HEK293 (cell line): ENCODE measurements around the gene SLC6A16.

ENCODE experiments used
- CTCF ChIA-PET: fragments of 350-600 bp; formaldehyde crosslinking; extraction: SDS; loops from one replicate; lab custom pipeline; 2021; ENCODE audit warnings: antibody characterized with exemption; lab: Yijun Ruan, JAX
- POLR2A ChIA-PET: fragments of 300-600 bp; formaldehyde crosslinking; extraction: SDS; loops from one replicate; lab custom pipeline; 2020; ENCODE audit warnings: antibody characterized with exemption, inconsistent platforms; lab: Yijun Ruan, JAX
- H3K27ac ChIP-seq: fragments of 200-500 bp; sonication (Bioruptor generic); 2 replicates; pipeline ENCODE4 v1.5.1; 2014; ENCODE audit warnings: low read depth, low read length, control low read depth, inconsistent platforms; ENCODE audit errors: extremely low read depth
- H3K36me3 ChIP-seq, 2 experiments: fragments of 200-500 bp in 1 of 2; sonication (Bioruptor generic) in 1 of 2; 1 replicate in 1 of 2; 2 replicates in 1 of 2; pipeline ENCODE4 v1.5.1; 2014 to 2017; ENCODE audit warnings: inconsistent platforms in 2 of 2, low read length in 2 of 2; ENCODE audit not compliant: control insufficient read depth in 2 of 2, insufficient read depth in 1 of 2
- H3K4me1 ChIP-seq: fragments of 200-500 bp; sonication (Bioruptor generic); 2 replicates; pipeline ENCODE4 v1.5.1; 2014; ENCODE audit warnings: mild to moderate bottlenecking, low read length, inconsistent platforms; ENCODE audit not compliant: control insufficient read depth, insufficient read depth
- H3K4me3 ChIP-seq: 2 replicates; pipeline ENCODE4 v1.5.1; 2011; ENCODE audit warnings: low read depth, mild to moderate bottlenecking, control low read depth, low read length, moderate library complexity
- H3K9me3 ChIP-seq: fragments of 200-500 bp; sonication (Bioruptor generic); 2 replicates; pipeline ENCODE4 v1.5.1; 2014; ENCODE audit warnings: low read depth, low read length, inconsistent platforms; ENCODE audit not compliant: control insufficient read depth, insufficient read depth
- GLIS1 ChIP-seq: fragments of 450-650 bp; formaldehyde crosslinking; IDR thresholded peaks from 2 replicates; pipeline ENCODE4 v1.5.1; 2016; ENCODE audit warnings: missing biosample characterization, missing genetic modification characterization
- KLF8 ChIP-seq: fragments of 450-650 bp; formaldehyde crosslinking; IDR thresholded peaks from 2 replicates; pipeline ENCODE4 v1.5.1; 2016; ENCODE audit warnings: missing biosample characterization, missing genetic modification characterization
- OSR2 ChIP-seq: fragments of 450-650 bp; formaldehyde crosslinking; IDR thresholded peaks from 2 replicates; pipeline ENCODE4 v1.5.1; 2016; ENCODE audit warnings: missing biosample characterization, missing genetic modification characterization
- REPIN1 ChIP-seq: fragments of 450-650 bp; formaldehyde crosslinking; IDR thresholded peaks from 2 replicates; pipeline ENCODE4 v1.5.1; 2017; ENCODE audit warnings: missing biosample characterization, missing genetic modification characterization, low read depth
- SP7 ChIP-seq: fragments of 450-650 bp; formaldehyde crosslinking; IDR thresholded peaks from 2 replicates; pipeline ENCODE4 v1.5.1; 2016; ENCODE audit warnings: missing biosample characterization, missing genetic modification characterization
- TRIM28 ChIP-seq: IDR thresholded peaks from 2 replicates; pipeline ENCODE4 v1.6.1; 2011; ENCODE audit warnings: low read length, control low read depth, borderline replicate concordance
- ZBTB20 ChIP-seq: fragments of 450-650 bp; formaldehyde crosslinking; IDR thresholded peaks from 2 replicates; pipeline ENCODE4 v1.5.1; 2016; ENCODE audit warnings: missing biosample characterization, missing genetic modification characterization
- ZFP3 ChIP-seq: fragments of 450-650 bp; formaldehyde crosslinking; IDR thresholded peaks from 2 replicates; pipeline ENCODE4 v1.5.1; 2016; ENCODE audit warnings: low read depth, missing biosample characterization, missing genetic modification characterization
- ZIC2 ChIP-seq: fragments of 450-650 bp; formaldehyde crosslinking; IDR thresholded peaks from 2 replicates; pipeline ENCODE4 v1.5.1; 2016; ENCODE audit warnings: missing biosample characterization, missing genetic modification characterization
- ZNF488 ChIP-seq: fragments of 450-650 bp; formaldehyde crosslinking; IDR thresholded peaks from 2 replicates; pipeline ENCODE4 v1.5.1; 2016; ENCODE audit warnings: missing biosample characterization, missing genetic modification characterization
- ZNF529 ChIP-seq: fragments of 450-650 bp; formaldehyde crosslinking; IDR thresholded peaks from 2 replicates; pipeline ENCODE4 v1.5.1; 2017; ENCODE audit warnings: missing genetic modification characterization, missing biosample characterization; ENCODE audit not compliant: insufficient replicate concordance
- ZNF530 ChIP-seq: fragments of 450-650 bp; formaldehyde crosslinking; IDR thresholded peaks from 2 replicates; pipeline ENCODE4 v1.5.1; 2016; ENCODE audit warnings: low read depth, missing biosample characterization, missing genetic modification characterization
- ZNF701 ChIP-seq: fragments of 450-650 bp; formaldehyde crosslinking; IDR thresholded peaks from 2 replicates; pipeline ENCODE4 v1.5.1; 2016; ENCODE audit warnings: missing biosample characterization, missing genetic modification characterization
- ZNF747 ChIP-seq: fragments of 450-650 bp; formaldehyde crosslinking; IDR thresholded peaks from 2 replicates; pipeline ENCODE4 v1.5.1; 2016; ENCODE audit warnings: missing biosample characterization, missing genetic modification characterization
- ZNF776 ChIP-seq: fragments of 450-650 bp; formaldehyde crosslinking; IDR thresholded peaks from 2 replicates; pipeline ENCODE4 v1.5.0; 2017; ENCODE audit warnings: missing biosample characterization, missing genetic modification characterization, borderline replicate concordance
- ZNF777 ChIP-seq: fragments of 450-650 bp; formaldehyde crosslinking; IDR thresholded peaks from 2 replicates; pipeline ENCODE4 v1.5.1; 2017; ENCODE audit warnings: missing biosample characterization, missing genetic modification characterization, borderline replicate concordance
- TF ChIP-seq, protein P1 (sequence below): fragments of 450-650 bp; formaldehyde crosslinking; IDR thresholded peaks from 2 replicates; pipeline ENCODE4 v1.5.1; 2016; ENCODE audit warnings: missing biosample characterization, missing genetic modification characterization
- TF ChIP-seq, protein P2 (sequence below): fragments of 450-650 bp; formaldehyde crosslinking; conservative IDR thresholded peaks from 2 replicates; pipeline ENCODE4 v1.5.1; 2016; ENCODE audit warnings: low read depth, missing biosample characterization, missing genetic modification characterization
- TF ChIP-seq, protein P3 (sequence below): fragments of 450-650 bp; IDR thresholded peaks from 2 replicates; pipeline ENCODE4 v1.5.1; 2018; ENCODE audit warnings: missing biosample characterization, mild to moderate bottlenecking, missing genetic modification characterization
- TF ChIP-seq, protein P4 (sequence below): fragments of 450-650 bp; formaldehyde crosslinking; IDR thresholded peaks from 2 replicates; pipeline ENCODE4 v1.5.1; 2017; ENCODE audit warnings: missing biosample characterization, missing genetic modification characterization

The SLC6A16 gene

GRCh38 chr19:49272204-49272603 is 52.8 kb downstream of the SLC6A16 start:
- POLR2A ChIA-PET: no interaction called here
- H3K4me3 ChIP-seq: no peak overlapping the region
- H3K27ac ChIP-seq: no peak overlapping the region
- H3K9me3 ChIP-seq: peaks cover 2% of the 10 kb centered on the region; the same call in 1 of the 2 replicates
- H3K4me1 ChIP-seq: peaks cover 4% of the 10 kb centered on the region; the same call in 1 of the 2 replicates
- TF ChIP-seq ZNF776 (tag by site-specific recombination): no peak
- no peak for TF ChIP-seq REPIN1 (tag by site-specific recombination)
- no peak for TF ChIP-seq ZNF530 (tag by site-specific recombination)
- TF ChIP-seq ZNF701 (tag by site-specific recombination): no peak
- TF ChIP-seq ZNF777: no peak
- peak; percentile 83 for TF ChIP-seq TRIM28
- TF ChIP-seq, protein P1, sequence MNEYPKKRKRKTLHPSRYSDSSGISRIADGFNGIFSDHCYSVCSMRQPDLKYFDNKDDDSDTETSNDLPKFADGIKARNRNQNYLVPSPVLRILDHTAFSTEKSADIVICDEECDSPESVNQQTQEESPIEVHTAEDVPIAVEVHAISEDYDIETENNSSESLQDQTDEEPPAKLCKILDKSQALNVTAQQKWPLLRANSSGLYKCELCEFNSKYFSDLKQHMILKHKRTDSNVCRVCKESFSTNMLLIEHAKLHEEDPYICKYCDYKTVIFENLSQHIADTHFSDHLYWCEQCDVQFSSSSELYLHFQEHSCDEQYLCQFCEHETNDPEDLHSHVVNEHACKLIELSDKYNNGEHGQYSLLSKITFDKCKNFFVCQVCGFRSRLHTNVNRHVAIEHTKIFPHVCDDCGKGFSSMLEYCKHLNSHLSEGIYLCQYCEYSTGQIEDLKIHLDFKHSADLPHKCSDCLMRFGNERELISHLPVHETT (tag by site-specific recombination): 0 out of 2 replicates have a peak, but pooled peaks have one; percentile 18
- TF ChIP-seq ZNF488 (tag by site-specific recombination): no peak
- TF ChIP-seq ZNF747 (tag by site-specific recombination): no peak
- TF ChIP-seq ZBTB20 (tag by site-specific recombination): 0 out of 2 replicates have a peak, but pooled peaks have one; percentile 14
- TF ChIP-seq, all 188 proteins: peak for 3
- H3K36me3 ChIP-seq: no peaks in the 10 kb centered on the region
- CTCF ChIA-PET: interaction anchor here (0.7 to 2.8 kb wide), 5 partner anchors 9 to 46 kb away, joined by 3 to 12 read pairs (median 5); no protein-coding TSS in a partner anchor

- ChIA-PET CTCF (interaction anchor here (0.9 to 2.8 kb wide), 3 partner anchors 8 to 45 kb away, joined by 3 to 12 read pairs (median 5); no protein-coding TSS in a partner anchor), POLR2A (no interaction called here)
- TF ChIP-seq OSR2 (tag by site-specific recombination): 0 out of 2 replicates have a peak, but pooled peaks have one; percentile 53
- TF ChIP-seq KLF8 (tag by site-specific recombination): no peak
- TF ChIP-seq SP7 (tag by site-specific recombination): no peak
- TF ChIP-seq, protein P2, sequence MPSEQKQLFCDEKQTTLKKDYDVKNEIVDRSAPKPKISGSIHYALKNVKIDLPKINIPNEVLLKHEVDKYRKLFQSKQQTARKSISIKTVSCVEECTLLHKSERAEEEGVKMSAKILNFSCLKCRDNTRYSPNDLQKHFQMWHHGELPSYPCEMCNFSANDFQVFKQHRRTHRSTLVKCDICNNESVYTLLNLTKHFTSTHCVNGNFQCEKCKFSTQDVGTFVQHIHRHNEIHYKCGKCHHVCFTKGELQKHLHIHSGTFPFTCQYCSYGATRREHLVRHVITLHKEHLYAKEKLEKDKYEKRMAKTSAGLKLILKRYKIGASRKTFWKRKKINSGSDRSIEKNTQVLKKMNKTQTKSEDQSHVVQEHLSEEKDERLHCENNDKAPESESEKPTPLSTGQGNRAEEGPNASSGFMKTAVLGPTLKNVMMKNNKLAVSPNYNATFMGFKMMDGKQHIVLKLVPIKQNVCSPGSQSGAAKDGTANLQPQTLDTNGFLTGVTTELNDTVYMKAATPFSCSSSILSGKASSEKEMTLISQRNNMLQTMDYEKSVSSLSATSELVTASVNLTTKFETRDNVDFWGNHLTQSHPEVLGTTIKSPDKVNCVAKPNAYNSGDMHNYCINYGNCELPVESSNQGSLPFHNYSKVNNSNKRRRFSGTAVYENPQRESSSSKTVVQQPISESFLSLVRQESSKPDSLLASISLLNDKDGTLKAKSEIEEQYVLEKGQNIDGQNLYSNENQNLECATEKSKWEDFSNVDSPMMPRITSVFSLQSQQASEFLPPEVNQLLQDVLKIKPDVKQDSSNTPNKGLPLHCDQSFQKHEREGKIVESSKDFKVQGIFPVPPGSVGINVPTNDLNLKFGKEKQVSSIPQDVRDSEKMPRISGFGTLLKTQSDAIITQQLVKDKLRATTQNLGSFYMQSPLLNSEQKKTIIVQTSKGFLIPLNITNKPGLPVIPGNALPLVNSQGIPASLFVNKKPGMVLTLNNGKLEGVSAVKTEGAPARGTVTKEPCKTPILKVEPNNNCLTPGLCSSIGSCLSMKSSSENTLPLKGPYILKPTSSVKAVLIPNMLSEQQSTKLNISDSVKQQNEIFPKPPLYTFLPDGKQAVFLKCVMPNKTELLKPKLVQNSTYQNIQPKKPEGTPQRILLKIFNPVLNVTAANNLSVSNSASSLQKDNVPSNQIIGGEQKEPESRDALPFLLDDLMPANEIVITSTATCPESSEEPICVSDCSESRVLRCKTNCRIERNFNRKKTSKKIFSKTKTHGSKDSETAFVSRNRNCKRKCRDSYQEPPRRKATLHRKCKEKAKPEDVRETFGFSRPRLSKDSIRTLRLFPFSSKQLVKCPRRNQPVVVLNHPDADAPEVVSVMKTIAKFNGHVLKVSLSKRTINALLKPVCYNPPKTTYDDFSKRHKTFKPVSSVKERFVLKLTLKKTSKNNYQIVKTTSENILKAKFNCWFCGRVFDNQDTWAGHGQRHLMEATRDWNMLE (tag by site-specific recombination): no peak
- TF ChIP-seq ZNF529 (tag by site-specific recombination): no peak
- TF ChIP-seq ZFP3 (tag by site-specific recombination): no peak
- TF ChIP-seq, protein P3, sequence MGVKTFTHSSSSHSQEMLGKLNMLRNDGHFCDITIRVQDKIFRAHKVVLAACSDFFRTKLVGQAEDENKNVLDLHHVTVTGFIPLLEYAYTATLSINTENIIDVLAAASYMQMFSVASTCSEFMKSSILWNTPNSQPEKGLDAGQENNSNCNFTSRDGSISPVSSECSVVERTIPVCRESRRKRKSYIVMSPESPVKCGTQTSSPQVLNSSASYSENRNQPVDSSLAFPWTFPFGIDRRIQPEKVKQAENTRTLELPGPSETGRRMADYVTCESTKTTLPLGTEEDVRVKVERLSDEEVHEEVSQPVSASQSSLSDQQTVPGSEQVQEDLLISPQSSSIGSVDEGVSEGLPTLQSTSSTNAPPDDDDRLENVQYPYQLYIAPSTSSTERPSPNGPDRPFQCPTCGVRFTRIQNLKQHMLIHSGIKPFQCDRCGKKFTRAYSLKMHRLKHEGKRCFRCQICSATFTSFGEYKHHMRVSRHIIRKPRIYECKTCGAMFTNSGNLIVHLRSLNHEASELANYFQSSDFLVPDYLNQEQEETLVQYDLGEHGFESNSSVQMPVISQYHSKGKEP (tag by site-specific recombination): peak; percentile 31; the same call in 1 of the 2 replicates
- TF ChIP-seq GLIS1: peak; percentile 49
- TF ChIP-seq ZNF777: no peak
- TF ChIP-seq, protein P4, sequence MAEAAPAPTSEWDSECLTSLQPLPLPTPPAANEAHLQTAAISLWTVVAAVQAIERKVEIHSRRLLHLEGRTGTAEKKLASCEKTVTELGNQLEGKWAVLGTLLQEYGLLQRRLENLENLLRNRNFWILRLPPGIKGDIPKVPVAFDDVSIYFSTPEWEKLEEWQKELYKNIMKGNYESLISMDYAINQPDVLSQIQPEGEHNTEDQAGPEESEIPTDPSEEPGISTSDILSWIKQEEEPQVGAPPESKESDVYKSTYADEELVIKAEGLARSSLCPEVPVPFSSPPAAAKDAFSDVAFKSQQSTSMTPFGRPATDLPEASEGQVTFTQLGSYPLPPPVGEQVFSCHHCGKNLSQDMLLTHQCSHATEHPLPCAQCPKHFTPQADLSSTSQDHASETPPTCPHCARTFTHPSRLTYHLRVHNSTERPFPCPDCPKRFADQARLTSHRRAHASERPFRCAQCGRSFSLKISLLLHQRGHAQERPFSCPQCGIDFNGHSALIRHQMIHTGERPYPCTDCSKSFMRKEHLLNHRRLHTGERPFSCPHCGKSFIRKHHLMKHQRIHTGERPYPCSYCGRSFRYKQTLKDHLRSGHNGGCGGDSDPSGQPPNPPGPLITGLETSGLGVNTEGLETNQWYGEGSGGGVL (tag by site-specific recombination): peak; percentile 73
- TF ChIP-seq ZIC2: peak; percentile 75
- H3K27ac ChIP-seq: no peak overlapping the region
- no peaks in the 10 kb centered on the region for H3K36me3 ChIP-seq
- H3K4me1 ChIP-seq: peaks cover 4% of the 10 kb centered on the region; the same call in 1 of the 2 replicates
- peaks cover 2% of the 10 kb centered on the region; the same call in 1 of the 2 replicates for H3K9me3 ChIP-seq
- H3K4me3 ChIP-seq: no peak overlapping the region
Measured at GRCh38 chr19:49271080-49271753, 53.8 kb downstream of the SLC6A16 start.
